Fibroblast of skin of left biceps (primary cell): ENCODE results near the gene MTRFR.

Experiments
- DNase-seq, 2 experiments: peaks; one replicate each; pipeline ENCODE4 v3.0.0-alpha.2; 2013; ENCODE audit warnings: low read depth in 2 of 2

The MTRFR gene

GRCh38 chr12:123270214-123271000, 37.2 kb downstream of the MTRFR start:
- DNase-seq: no peak

GRCh38 chr12:123271001-123271668, 37.9 kb downstream of the MTRFR start:
- no peak for DNase-seq

GRCh38 chr12:123273166-123273565, 39.9 kb downstream of the MTRFR start:
- no peak for DNase-seq

GRCh38 chr12:123278101-123278627, 44.9 kb downstream of the MTRFR start:
- DNase-seq: no peak

GRCh38 chr12:123280971-123281370, 47.7 kb downstream of the MTRFR start:
- DNase-seq: no peak

GRCh38 chr12:123282111-123282510, 48.9 kb downstream of the MTRFR start:
- no peak for DNase-seq

- DNase-seq: no peak
These were observed 50.2 kb downstream of the MTRFR start for GRCh38 chr12:123283461-123283860.

GRCh38 chr12:123284669-123285068, 51.4 kb downstream of the MTRFR start:
- no peak for DNase-seq

- no peak for DNase-seq
These were observed 53.6 kb downstream of the MTRFR start for GRCh38 chr12:123286652-123287373.

GRCh38 chr12:123288751-123289346, 55.6 kb downstream of the MTRFR start:
- no peak for DNase-seq

GRCh38 chr12:123289911-123290310, 56.7 kb downstream of the MTRFR start:
- no peak for DNase-seq

GRCh38 chr12:123293178-123293760, 60.0 kb downstream of the MTRFR start:
- no peak for DNase-seq

GRCh38 chr12:123305136-123305535, 71.9 kb downstream of the MTRFR start:
- no peak for DNase-seq

GRCh38 chr12:123306200-123306599, 73.0 kb downstream of the MTRFR start:
- DNase-seq: no peak
